ENCODE data around the gene DLGAP1.

Gene DLGAP1

DNA sequence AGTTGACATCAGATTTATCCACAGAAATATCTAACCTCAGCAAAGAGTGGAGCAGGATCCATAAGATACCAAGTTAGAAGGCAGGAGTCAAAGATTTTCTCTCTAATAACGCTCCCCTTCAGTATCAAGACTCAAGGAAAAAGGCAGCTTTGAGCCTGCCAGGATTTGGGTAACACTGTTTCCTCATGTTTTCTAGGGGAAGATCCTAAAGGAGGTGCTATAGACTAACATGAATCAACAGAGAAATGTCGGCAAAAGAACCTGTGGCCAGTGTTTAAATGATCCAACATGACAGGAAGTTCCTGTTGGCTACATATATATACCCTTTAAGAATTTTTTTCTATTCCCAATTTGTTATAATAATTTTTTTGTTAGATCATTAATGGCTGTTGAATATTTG is 602.8 kb downstream of the DLGAP1 start:
- no peak for DNase-seq

DNA sequence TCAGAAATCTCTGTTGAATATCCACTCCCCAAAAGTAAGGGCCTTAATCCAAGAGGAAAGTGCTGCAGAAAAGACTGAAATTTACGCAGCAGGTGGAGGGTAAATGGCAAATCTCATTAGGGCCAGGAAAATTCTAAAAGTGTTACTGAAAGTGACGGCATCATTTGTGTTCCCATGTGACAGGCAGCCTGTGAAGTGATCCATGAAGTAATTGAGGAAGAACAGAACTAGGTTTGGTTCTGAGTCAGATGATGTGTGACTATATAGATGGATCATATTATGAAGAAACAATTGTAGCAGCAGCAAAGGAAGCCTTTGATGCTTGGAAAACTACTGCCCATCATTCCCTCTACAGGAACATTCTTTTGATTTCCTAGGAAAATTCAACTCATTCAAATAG is 603.9 kb downstream of the DLGAP1 start:
- DNase-seq: no peak

DNA sequence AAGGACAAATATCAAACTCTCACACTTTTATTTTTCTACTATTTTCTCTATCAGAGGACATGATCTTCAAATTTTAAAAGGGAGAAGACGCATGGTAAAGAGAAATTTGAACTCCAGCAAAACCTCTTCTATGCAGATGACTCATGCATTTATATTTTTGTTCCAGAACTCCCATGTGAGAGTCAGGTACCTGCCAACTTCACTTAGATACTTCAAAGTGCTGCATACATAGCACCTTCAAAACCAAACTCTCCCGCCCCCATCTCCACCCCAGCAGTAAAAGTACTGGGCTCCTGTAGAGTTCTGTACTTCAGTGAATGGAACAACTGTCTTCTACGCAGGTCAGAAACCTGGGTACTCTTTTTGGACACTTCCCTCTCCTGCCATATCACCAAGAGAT is 606.8 kb downstream of the DLGAP1 start:
- no peak for DNase-seq

DNA sequence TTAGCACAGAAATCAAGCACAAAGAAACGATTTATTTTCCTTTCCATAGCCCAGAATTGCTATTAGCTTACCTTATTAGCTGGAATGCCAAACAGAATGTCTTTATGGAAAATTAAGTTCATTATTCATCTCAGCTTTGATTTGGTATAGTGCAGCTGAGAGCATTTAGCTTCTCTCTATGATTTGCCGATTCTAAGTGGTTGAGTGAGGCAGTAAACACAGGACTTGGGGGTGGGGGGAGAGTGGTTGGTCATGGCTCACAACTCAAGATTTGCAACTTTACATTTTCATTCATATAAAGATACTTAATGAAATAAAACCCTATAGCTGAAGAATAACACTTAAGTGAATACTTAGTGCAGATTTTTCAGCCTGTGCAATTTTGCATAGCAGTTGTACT is 609.9 kb downstream of the DLGAP1 start:
- no peak for DNase-seq

DNA sequence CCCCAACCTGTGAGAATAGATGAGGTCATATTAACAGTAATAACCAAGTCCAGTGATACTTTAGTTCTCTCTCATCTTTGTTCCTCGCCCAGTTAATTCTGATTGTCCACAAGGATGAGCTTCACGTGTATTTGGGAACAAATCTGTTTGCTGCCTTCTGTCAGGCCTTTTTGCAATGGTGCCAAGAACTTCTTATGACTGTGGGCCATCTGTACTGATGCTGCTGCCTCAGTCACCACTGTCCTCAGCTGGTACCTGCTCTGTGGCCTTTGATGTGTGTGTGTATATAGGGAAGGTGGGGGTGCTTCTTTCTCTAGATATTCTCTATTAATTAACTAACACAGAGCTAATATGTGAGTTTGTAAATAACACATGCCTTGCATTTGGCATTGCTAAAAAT is 612.3 kb downstream of the DLGAP1 start:
- peak; percentile 50 for DNase-seq

DNA sequence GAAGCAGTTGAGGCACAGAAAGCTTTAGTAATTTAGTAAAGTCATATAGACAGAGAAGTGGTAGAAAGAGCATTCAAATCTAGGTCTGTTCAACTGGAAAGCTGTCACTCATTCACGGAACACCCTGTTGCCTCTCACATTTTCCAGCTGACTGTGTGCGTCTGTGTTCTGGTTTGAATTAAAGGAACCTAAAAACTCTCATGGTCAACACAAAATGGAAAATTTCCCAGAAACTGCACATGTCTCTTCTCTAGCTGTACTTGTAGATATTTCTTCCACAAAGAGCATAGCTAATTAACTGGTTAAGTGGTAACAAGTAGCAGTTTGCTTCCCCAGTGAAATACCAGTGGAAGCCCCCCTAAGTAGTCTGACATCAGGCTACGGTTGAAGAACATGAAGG is 614.3 kb downstream of the DLGAP1 start:
- no peak for DNase-seq

DNA sequence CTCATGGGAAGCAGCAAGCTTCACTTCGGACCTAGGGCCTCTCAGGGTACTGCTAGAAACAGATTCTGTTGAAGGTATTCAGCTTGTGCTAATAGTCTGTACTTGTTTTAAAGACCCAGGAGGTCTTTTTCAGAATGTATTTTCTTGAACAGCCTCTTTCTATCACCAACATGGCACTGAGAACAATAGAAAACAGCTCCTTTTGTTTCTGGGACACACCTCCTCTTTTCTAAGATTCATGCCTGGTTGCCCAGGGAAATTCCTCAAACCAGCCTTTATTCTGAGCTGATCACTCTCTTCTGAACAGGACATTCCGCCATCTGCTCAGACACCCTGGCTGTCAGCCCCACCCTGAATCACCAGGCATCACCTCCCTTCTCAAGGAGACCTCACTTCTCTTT is 615.5 kb downstream of the DLGAP1 start:
- no peak for DNase-seq

DNA sequence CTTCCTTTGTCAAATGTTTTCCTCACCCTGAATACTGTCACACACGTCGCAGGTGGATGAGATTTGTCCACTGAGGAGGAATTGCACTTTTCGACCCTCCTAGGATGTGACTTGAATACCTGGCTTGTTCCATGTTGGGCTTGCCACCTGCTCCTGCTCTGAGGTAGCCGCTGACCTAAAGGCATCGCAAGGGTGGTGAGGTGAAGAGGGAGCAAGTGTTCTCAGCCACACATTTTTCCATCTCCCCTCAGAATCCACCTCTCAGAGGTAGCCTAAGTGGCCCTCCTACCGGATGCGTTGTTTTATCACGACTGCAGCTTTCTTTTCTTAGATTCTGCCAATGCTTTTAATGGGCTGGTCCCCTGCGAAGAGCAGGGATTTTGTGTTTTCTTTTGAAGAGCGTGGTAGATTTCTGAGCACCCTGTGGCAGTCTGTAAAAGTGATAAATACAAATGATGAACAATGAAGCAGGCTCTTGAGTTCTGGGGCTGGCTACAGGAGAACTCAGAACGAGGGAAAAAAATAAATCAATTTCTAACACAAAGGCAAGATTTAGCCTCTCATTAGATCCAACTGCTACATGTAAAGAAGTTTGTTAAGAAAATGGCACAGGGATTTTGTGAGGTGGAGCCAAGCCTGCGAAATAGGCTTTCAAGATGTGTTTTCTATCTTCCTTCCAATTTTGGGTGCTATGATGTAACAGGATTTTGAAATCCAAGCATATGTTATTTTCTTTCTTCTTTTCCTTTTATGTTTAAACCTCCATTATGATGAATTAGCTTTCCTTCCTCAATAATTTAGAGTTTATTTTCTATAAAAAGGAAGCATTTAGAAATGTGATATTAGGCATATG is 618.4 kb downstream of the DLGAP1 start:
- no peak for DNase-seq

DNA sequence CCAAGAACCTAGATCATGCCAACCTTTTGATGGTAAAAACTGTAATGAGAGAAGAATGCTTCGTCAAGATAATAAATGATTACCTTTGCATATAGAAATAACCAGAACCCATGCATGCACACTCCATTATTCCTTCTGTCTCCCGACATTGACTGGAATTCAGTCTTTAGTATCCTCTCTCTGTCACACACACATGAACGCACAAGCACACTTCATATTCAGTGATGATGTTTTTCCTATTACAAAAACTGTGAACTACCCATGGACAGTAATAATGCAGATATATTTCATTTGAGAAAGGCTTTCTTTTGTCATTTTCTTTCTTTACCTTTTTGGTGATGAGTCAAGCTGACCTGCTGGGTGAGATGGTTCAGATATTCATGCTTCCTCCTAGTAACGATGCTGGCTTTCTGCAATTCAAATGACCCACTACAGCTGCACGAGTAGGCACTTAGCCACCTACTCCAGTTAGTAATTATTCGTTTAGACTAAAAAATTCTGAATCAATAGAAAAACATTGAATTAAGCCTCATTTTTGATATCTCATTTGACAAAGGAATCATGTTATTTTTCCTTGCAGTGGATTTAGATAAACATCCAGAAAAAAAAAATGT is 623.0 kb downstream of the DLGAP1 start:
- DNase-seq: no peak

DNA sequence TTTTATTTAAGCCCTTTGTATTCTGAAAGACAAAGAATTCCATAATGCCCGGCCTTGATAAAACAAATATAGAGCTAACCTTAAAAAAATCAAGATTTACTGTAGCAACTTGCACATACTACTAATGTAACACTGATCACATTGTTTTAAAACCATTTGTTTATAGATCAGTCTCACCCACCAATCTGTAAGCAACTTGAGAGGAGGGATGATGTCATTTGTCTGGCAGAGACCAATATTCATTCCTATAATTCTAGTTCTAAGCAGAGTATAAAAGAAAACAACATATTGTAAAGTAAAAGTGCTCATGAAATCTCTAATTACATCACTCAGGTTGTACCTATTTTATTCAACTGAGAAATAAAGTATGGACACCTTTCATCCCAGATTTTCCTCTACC is 624.5 kb downstream of the DLGAP1 start:
- DNase-seq: no peak

DNA sequence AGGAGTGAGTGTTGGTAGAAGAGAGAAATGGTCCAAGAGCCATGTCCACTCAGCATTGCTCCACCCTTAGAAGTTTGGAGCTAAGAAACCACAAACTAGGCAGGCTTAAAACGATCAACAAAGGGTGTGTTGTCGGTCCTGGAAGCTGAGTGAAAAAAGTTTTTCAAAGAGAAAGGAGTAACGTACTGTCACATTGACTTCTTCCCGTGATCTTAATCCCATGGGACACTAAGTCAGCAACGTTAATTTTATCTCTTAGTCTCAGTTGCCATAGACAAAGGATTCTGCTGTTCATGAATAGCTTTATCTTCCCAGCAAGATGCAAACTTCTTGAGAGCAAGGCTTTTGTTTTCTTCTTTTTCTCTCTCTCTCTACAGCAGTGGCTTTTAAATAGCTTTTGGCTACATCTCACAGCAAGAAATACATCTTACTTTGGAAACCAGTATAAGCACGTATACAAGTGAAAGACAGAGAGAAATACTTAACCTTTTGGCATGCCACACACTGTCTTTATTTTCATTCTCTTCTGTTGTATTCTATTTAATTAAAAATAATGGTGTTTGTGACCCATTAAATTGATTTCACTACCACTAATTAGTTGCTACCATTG is 627.8 kb downstream of the DLGAP1 start:
- no peak for DNase-seq

DNA sequence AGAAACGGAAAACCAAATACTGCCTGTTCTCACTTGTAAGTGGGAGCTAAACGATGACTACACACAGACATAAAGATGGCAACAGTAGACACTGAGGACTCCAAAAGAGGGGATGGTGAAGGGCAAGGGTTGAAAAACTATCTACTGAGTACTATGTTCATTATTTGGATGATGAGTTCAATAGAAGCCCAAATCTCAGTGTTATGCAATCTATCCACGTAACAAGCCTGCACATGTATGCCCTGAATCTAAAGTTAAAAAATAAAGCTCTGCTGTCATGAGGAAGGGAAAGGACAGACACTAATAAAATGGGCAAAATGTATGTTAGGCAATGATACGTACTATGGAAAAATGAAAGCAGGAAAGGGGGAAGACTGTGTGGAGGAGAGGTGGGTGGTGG is 629.1 kb downstream of the DLGAP1 start:
- no peak for DNase-seq

DNA sequence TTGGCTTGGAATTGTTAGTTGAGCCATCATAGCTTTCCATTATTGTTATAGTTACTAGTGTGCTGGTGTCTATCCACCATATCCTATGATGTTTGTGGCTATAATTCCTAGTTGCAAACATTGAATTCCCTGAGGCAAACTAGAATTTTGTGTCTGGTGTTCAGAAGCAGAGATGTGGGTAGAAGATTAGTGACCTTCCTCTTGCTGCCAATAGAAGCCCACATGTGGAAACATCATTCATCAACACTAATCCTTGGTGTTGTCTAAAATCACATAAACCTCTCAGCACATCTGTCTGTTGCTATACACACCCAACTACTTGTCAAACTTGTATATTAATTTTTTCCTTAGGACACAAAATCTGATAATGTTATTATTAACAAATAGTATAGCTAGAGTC is 631.0 kb downstream of the DLGAP1 start:
- DNase-seq: no peak

DNA sequence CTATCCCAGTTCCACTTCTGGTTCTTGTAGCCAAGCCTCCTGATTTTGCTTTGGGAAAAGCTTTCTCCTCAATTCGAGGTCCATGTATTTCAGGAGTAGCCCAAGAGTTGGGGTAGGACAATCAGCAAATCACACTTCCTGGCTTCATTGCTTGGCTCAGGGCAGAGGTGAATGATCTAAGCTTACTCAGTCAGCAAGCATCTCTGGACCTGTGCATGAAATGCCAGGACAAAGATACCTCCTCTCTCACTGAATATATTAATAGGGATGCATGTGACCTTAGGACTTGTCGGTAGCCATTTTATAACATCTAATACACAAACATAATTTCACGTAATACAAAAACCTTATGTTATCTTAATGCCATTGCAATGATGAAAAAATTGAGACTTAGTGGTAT is 632.0 kb downstream of the DLGAP1 start:
- no peak for DNase-seq

DNA sequence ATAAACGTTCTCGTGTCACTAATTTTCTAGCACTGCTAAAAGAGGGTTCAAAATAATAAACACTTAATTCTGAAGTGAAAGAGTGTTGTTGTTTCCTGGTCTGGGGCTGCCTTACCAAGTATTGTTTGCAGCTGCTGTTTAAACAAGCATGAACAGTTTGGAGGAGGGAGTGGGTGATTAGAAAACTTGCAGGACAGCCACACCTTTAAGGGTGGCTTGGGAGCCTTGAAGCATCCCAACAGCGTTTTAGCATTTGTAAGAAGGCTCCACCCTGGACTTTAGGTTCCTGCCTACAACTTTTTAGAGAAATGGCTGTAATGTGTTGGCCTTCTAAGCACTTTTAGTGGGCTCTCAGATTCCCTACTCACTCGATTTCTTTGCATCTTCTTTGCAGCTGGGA is 633.6 kb downstream of the DLGAP1 start:
- no peak for DNase-seq

DNA sequence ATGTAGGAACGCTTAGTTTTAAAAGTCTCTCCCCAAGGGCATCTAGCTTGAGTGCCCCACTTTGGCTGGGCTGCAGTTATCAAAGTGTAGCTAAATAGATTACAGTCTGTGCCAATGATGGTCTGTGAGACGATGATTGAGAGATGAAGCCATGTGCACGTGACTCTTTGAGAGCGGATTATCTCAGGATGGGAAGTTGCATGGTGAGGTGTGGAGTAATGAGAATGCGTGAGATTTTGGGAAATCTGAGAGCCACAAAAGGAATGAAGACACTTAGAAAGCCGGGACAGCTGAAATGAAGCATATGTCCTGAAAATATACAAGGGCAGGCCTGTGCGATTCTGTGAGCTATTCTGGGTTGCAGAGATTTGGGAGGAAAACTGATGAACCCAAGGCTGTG is 635.1 kb downstream of the DLGAP1 start:
- DNase-seq: no peak

DNA sequence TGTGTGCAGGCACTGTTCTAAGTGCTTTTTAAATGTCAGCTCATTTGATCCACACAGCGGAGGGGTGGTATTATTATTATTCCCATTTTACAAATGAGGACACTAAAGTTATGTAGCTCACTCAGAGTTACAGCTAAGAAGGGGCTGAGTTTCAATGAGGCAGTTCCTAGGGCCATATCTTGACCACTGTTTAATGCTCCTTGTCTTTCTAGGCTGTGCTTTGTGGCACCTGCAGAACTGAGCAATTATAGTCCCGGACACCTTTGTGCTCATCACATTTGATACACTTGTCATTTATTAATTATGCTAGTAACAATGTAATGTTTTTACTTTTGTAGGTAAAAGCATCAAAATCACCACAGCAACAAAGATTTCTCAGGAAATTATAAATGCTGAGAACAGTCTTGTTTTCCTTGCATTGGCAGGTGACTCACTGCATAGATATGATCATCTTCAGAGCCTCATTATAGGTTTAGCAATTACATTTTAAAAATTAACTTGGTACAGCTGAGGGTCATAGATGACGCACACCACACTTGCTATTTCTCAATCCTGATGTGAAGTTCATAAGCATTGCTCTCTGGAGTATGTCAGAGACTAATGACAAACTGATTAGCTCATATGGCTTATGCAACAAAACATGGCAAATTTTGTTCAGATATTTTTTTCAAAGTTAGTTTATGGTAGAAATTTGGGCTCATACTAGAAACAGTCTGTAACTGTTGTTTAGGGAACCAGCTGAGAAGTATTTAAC is 638.3 kb downstream of the DLGAP1 start:
- DNase-seq: no peak

DNA sequence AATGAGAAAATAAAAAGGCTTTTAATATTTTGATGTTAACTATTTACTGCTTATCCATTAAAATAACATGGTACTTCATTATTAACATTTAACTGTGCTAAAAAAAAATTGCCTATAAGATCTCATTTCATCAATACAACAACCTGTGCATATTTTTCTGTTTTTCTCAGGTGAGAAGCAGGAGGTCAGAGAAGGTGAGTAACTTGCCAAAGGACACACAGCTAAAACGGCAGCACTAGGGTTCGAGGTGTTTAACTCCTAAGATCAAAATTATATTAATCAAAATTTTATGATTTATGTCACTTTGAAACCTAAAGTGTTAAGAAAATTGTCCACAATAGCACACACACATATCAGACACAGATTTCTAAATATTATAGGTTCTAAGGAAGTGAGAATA is 639.1 kb downstream of the DLGAP1 start:
- DNase-seq: no peak

DNA sequence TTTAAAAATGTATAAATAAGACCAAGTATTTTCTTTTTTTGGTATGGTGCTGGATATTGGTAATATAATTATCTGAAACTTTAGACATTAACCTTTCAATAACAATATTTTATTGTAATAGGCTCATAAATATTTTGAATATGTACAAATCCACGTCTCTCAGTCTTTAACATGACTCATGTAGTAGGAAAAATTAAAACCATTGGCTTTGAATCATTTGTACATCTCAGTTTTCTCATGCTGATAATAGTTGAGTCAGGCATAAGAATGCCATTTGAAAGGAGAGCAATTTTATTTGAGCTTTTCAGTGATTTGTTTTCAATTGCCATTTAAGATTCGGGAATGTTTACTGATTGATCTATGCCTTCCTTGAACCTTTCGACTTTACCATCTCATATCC is 640.3 kb downstream of the DLGAP1 start:
- DNase-seq: no peak

DNA sequence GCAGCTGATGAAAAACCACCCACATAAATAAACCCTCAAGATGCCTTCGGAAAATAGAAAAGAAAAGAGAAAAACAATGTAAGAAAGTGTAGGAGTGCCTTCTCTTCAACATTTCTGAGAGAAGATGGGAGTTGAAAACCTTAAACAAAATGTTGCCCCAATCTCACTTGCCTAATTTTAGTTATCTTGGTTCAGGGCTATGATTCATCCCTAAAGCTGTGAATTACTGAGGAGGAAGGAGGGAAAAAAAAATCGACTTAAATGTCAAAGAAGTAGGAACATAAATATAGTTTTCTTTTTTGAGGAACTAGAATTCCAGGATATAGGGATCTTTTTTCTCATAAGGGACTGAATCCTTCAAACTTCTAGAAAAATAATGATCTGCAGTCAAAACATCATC is 644.8 kb downstream of the DLGAP1 start:
- DNase-seq: no peak

DNA sequence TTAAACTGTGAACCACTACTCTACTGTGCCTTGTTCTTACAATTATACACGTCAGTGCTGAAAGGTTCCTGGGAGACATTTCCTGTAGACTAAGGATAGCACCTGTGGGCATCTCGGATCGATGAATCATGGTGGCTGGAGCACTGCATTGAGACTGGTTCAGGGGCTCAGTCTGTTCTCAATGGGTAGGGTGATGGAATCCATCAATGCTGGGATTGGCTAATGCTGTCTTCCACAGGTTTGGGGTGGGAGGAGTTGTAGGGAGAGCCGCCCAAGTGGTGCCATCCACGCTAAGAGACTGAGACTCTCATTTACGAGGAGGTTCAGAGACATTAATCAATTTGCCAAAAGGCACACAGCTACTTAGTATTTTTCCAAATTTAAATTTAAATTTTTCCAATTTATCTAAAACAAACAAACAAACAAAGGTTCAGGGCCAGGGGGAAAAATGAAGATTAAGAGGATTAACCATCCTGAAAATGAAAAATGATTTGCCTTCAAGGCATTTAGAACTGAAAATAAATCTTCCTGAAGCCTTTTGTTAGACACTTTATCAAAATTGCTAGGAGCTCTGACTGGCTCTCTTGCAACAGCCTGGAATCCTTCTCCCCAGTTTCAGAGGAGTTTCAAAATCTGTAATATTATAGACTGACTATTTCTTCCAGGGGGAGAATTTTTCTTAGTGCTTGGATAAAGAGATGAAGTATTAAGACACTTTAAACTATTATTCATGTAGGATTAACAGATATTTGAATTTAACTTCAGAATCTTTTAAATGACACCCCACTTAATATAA is 645.9 kb downstream of the DLGAP1 start:
- no peak for DNase-seq

DNA sequence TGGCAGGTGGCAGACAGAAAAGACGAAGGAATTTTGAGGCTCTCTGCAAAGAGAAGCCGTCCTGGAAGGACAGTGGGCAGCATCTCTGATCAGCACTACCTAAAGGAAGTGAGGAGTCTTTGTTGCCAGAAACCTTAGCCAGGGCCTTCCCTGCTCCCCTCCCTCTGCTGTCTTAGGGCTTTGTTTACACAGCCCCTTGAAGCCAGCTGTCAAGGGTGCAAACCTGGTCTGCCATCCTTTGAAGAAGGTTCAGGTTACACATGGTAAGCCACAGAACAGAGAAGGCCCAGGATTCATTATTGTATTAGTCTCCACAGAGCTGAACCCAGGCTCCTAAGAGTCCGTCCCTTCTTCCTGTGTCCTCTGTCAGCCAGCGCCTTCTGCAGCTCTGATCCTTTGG is 648.5 kb downstream of the DLGAP1 start:
- no peak for DNase-seq

DNA sequence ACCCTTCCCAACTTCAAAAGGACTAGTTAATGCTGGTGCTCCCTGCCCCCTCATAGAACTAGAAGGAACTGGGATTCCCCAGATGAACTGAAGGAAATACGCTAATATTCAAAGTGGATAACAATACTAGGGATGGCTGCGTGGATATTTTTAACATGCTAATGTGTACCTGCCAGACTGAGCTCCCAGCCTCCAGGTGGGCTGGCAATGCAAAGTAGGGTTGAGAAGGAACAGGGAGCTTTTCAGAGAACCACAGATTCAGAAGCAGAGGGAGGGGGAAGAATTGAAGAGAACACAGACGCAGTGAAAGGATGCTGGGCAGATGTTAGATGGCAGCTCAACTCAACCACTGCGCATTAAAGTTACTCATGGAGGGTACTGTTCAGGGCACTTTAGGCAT is 650.8 kb downstream of the DLGAP1 start:
- no peak for DNase-seq

Data from NCI-H1694 treated with DMSO at 0.1 percent for 48 hours (cell line).